HG03439 (cell line): Measurements from ENCODE around the gene ACOX3.
A peak's percentile ranks its signal among the peaks of the same experiment; 100 is the strongest.
"Not testable (repeated sequence)": the region's sequence is repeated elsewhere in the genome, so short reads cannot be mapped to it uniquely, and the experiment has no call there.

ENCODE experiments used
- ATAC-seq: cut with Tn5 transposase; IDR thresholded peaks from one replicate; pipeline ENCODE4 v1.9.1; 2021; ENCODE audit warnings: mild to moderate bottlenecking, moderate library complexity; ENCODE audit not compliant: unreplicated experiment

The ACOX3 gene

GRCh38 chr4:8440492-8441311 lies at the start of gene ACOX3, which contains the start of gene TRMT44:
ACOX3 (minus strand) TSS chr4:8440723; CDS start chr4:8416521, 24,202 bp downstream.
TRMT44 (plus strand) TSS chr4:8440777; CDS start chr4:8440823, 46 bp downstream.
- ATAC-seq = peak; percentile 88

GRCh38 chr4:8488791-8489369 lies 48.4 kb upstream of the ACOX3 start:
- ATAC-seq = no peak

- ATAC-seq = not testable (repeated sequence)
These were observed 46.1 kb upstream of the ACOX3 start for GRCh38 chr4:8486643-8487042.

GRCh38 chr4:8480221-8480620 lies 39.7 kb upstream of the ACOX3 start:
- no peak for ATAC-seq

- no peak for ATAC-seq
These were observed 38.5 kb upstream of the ACOX3 start for GRCh38 chr4:8478801-8479744.

- ATAC-seq = no peak
These were observed 37.8 kb upstream of the ACOX3 start for GRCh38 chr4:8478371-8478770.

- no peak for ATAC-seq
These were observed 37.2 kb upstream of the ACOX3 start for GRCh38 chr4:8477676-8478075.

- no peak for ATAC-seq
These were observed 36.6 kb upstream of the ACOX3 start for GRCh38 chr4:8477095-8477635.

GRCh38 chr4:8475751-8476575 lies 35.4 kb upstream of the ACOX3 start:
- ATAC-seq = no peak

- no peak for ATAC-seq
These were observed 34.3 kb upstream of the ACOX3 start for GRCh38 chr4:8474856-8475255.

- no peak for ATAC-seq
These were observed 33.5 kb upstream of the ACOX3 start for GRCh38 chr4:8473920-8474590.

GRCh38 chr4:8473198-8473919 lies 32.8 kb upstream of the ACOX3 start:
- ATAC-seq = no peak

GRCh38 chr4:8472689-8473197 lies 32.2 kb upstream of the ACOX3 start:
- ATAC-seq = no peak

- no peak for ATAC-seq
These were observed 31.7 kb upstream of the ACOX3 start for GRCh38 chr4:8472158-8472688.

- ATAC-seq = no peak
These were observed 30.8 kb upstream of the ACOX3 start for GRCh38 chr4:8471211-8471875.

GRCh38 chr4:8470451-8471024 lies 30.0 kb upstream of the ACOX3 start:
- ATAC-seq = no peak

GRCh38 chr4:8469550-8469949 lies 29.0 kb upstream of the ACOX3 start:
- no peak for ATAC-seq
